ENCODE measurements around the gene IP6K1. TPM values are rescaled to one million over a fixed set of nuclear protein-coding genes. Genes with fewer than 3 reads are reported as not detected.

The IP6K1 gene
- total RNA-seq, 1 experiment from 2014 or later = 42.2 TPM

DNA sequence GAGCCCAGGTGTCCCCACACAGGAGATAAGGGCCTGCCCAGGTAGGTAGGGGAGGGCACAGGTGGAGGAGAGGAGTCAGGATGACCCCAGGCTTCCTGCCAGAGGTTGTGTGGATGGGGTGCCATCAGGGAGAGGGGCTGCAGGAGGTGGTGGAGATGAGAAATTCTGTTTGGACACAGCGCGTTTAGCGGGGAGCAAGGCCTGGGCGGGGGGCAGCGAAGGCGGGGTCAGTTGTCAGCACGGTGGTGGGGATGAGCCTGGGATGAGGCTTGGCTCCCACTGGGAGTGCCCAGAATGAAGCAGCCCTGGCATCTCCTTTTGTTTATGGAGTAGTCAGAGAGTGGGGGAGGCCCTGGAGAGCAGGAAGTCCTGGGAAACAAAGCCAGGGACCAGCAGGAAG is 82.4 kb downstream of the IP6K1 start:
- WGBS (ENCODE audit: extremely low coverage, insufficient read length, low lambda C conversion rate) = no CpG with 5 or more reads among the region's 7 CpGs
- Mint-ChIP-seq H3K4me1 (peaks cover 11 to 21% of the 10 kb centered on the region in 2 experiments), H3K36me3 (ENCODE audit: insufficient read depth in 1 of 3, low read depth in 3 of 3) (peaks cover 6 to 20% (median 18%) of the 10 kb centered on the region in 3 experiments), H3K27me3 (ENCODE audit: low read depth) (no peaks in the 10 kb centered on the region), H3K27ac (peak overlapping the region in 1 of 3 experiments; percentile 25; a peak in 4 of 7 replicates), H3K9me3 (no peaks in the 10 kb centered on the region), H3K4me3 (no peak overlapping the region; a peak in 1 of 5 replicates)
- no peaks in the 10 kb centered on the region for H3K27me3 ChIP-seq (ENCODE audit: insufficient read depth, low read length)
- no peak overlapping the region for H4K5ac ChIP-seq (ENCODE audit: insufficient read length, low read depth, low read length)
- H3K23ac ChIP-seq (ENCODE audit: insufficient read length, low read depth, low read length) = no peak overlapping the region
- no peak overlapping the region for H3K4me2 ChIP-seq (ENCODE audit: insufficient read depth, insufficient read length, low read length)
- H4K20me1 ChIP-seq (ENCODE audit: control insufficient read depth, insufficient read depth, insufficient read length) = no peaks in the 10 kb centered on the region
- H2AK5ac ChIP-seq (ENCODE audit: insufficient read length, low read length) = no peak overlapping the region
- H2BK20ac ChIP-seq (ENCODE audit: low read depth, low read length, poor library complexity, severe bottlenecking) = no peak overlapping the region
- no peaks in the 10 kb centered on the region for H3K23me2 ChIP-seq (ENCODE audit: insufficient read length, low read depth, low read length, poor library complexity, severe bottlenecking)
- no peak for DNase-seq
- H4K91ac ChIP-seq (ENCODE audit: insufficient read length, low read depth, low read length) = no peak overlapping the region
- H3K79me2 ChIP-seq (ENCODE audit: insufficient read depth, low read length) = no peaks in the 10 kb centered on the region
- no peak overlapping the region for H3K4ac ChIP-seq (ENCODE audit: low read depth, low read length)
- H3K27ac ChIP-seq (ENCODE audit: insufficient read length, low read depth, low read length) = no peak overlapping the region
- H4K8ac ChIP-seq (replicated peaks; ENCODE audit: insufficient read length, low read depth, low read length) = no peak overlapping the region
- no peak overlapping the region for H2AFZ ChIP-seq (ENCODE audit: low read length)
- H3K9ac ChIP-seq (ENCODE audit: extremely low read depth, insufficient read length, low read length) = no peak overlapping the region
- H3K56ac ChIP-seq (ENCODE audit: insufficient read length, low read depth, low read length) = no peak overlapping the region
- no peak overlapping the region for H2BK12ac ChIP-seq (ENCODE audit: insufficient read length, low read depth, low read length)
- no peak overlapping the region for H3K14ac ChIP-seq (ENCODE audit: insufficient read depth, low read length)
- no peak overlapping the region for H3K18ac ChIP-seq (ENCODE audit: insufficient read length, low read depth, low read length)
- H3K9me3 ChIP-seq (ENCODE audit: control insufficient read depth, low read depth, low read length) = no peaks in the 10 kb centered on the region
- no peak overlapping the region for H2BK5ac ChIP-seq (ENCODE audit: insufficient read length, low read length)
- no peaks in the 10 kb centered on the region for H3K4me1 ChIP-seq (ENCODE audit: insufficient read depth, low read length)
- no peaks in the 10 kb centered on the region for H3K79me1 ChIP-seq (ENCODE audit: insufficient read depth, low read depth, low read length, poor library complexity, severe bottlenecking)
- no peak overlapping the region for H2BK15ac ChIP-seq (ENCODE audit: low read depth, low read length)
- H2BK120ac ChIP-seq (ENCODE audit: low read depth, low read length, poor library complexity, severe bottlenecking) = no peak overlapping the region
- TF ChIP-seq CTCF (conservative IDR thresholded peaks at IDR 0.05) = no peak
- H3T11ph ChIP-seq (ENCODE audit: low read length) = no peak overlapping the region
